ENCODE measurements around the gene TSHZ1. TPM values are rescaled to one million over a fixed set of nuclear protein-coding genes. Genes with fewer than 3 reads are reported as not detected.

TSHZ1 gene
- total and polyA plus RNA-seq, 2 of the 8 experiments (the other 6 are each of a cell fraction or from before 2014, with no cell fraction given), result 0.03 to 0.32 TPM

GRCh38 chr18:75198036-75198435 is 12.6 kb upstream of the TSHZ1 start (continued):
- TF ChIP-seq SRF (IDR thresholded peaks at IDR 0.05; ENCODE audit: low read depth, low read length) (no peak), RAD21 (IDR thresholded peaks at IDR 0.05 in 1 of 2, conservative IDR thresholded peaks at IDR 0.05 in 1 of 2; ENCODE audit: low read depth in 2 of 2, low read length in 2 of 2) (no peak), CBX5 (IDR thresholded peaks at IDR 0.05; ENCODE audit: low read depth, low read length) (no peak), CEBPB (IDR thresholded peaks at IDR 0.05; ENCODE audit: low read depth, low read length) (no peak)
